Measurements from ENCODE around the gene DACT2. TPM values are rescaled to one million over a fixed set of nuclear protein-coding genes. Genes with fewer than 3 reads are reported as not detected.

Gene DACT2
- total RNA-seq, 1 experiment from 2014 or later: not detected

DNA sequence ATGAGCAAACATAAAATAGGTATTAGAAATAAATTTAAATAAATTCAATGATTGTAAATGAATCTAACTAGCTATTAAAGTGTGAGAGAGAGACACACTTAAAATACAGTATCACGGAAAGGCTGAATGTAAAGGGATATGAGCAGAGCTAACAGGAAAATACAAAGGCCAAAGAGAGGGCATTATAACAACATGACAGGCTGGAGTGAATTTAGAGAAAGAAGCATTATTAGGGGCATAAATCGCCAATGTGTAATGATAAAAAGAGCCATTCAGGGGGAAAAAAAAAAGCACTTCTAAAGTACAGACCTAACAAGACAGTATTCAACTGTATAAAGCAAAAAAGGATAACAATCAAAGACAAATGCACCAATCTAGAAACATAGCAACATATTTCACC is 28.1 kb downstream of the DACT2 start:
- peaks cover 21% of the 10 kb centered on the region; the same call in 1 of the 2 replicates for H3K27me3 ChIP-seq (ENCODE audit: insufficient read depth, low read length)
- H2AFZ ChIP-seq (ENCODE audit: low read depth, low read length, poor library complexity, severe bottlenecking): no peak overlapping the region
- no peak overlapping the region for H3K27ac ChIP-seq (ENCODE audit: low read depth, low read length)
- intact Hi-C loops (cut with micrococcal nuclease): no loop called here
- no peaks in the 10 kb centered on the region for H3K4me1 ChIP-seq (ENCODE audit: control insufficient read depth in 1 of 2, insufficient read depth in 2 of 2, low read length in 2 of 2)
- H3K79me2 ChIP-seq (ENCODE audit: insufficient read depth, low read length): no peaks in the 10 kb centered on the region
- no peaks in the 10 kb centered on the region for H3K9me2 ChIP-seq (ENCODE audit: insufficient read depth)
- no peaks in the 10 kb centered on the region for H4K20me1 ChIP-seq (ENCODE audit: insufficient read depth)
- H3K4me3 ChIP-seq (replicated peaks in 1 of 2; ENCODE audit: low read depth in 1 of 2, low read length in 2 of 2): no peak overlapping the region
- DNase-seq (ENCODE audit: low read depth, low spot score) (no peak), ATAC-seq (no peak)
- BruUV-seq (replicated peaks): no TSS peak
- TF ChIP-seq, protein P1, sequence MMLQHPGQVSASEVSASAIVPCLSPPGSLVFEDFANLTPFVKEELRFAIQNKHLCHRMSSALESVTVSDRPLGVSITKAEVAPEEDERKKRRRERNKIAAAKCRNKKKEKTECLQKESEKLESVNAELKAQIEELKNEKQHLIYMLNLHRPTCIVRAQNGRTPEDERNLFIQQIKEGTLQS (IDR thresholded peaks at IDR 0.05): no peak
- TF ChIP-seq EZH2 (IDR thresholded peaks at IDR 0.05) (no peak), SRF (IDR thresholded peaks at IDR 0.05; ENCODE audit: low read depth) (no peak), SIN3A (IDR thresholded peaks at IDR 0.05; ENCODE audit: low read depth) (no peak), EZH2phosphoT487 (IDR thresholded peaks at IDR 0.05; ENCODE audit: borderline replicate concordance) (no peak), ZNF274 (IDR thresholded peaks at IDR 0.05; ENCODE audit: low read depth, low read length) (no peak), ELF1 (IDR thresholded peaks at IDR 0.05; ENCODE audit: borderline replicate concordance, low read depth) (no peak)
- ChIA-PET POLR2A (no interaction called here), RAD21 (ENCODE audit: low non-redundant PET in 1 of 2, low total read pairs in 2 of 2, uncharacterized antibody in 2 of 2, unreplicated experiment in 2 of 2) (no interaction called here), CTCF (no interaction called here)
- no peak overlapping the region for H3K4me2 ChIP-seq (ENCODE audit: low read length)
- no peaks in the 10 kb centered on the region for H3K9me3 ChIP-seq (ENCODE audit: control insufficient read depth in 1 of 2, insufficient read depth in 1 of 2, low read depth in 1 of 2, low read length in 2 of 2)
- no peak overlapping the region for H3K9ac ChIP-seq (ENCODE audit: low read length)
- H3K36me3 ChIP-seq (ENCODE audit: control insufficient read depth in 1 of 2, insufficient read depth in 2 of 2, low read length in 2 of 2): no peaks in the 10 kb centered on the region

DNA sequence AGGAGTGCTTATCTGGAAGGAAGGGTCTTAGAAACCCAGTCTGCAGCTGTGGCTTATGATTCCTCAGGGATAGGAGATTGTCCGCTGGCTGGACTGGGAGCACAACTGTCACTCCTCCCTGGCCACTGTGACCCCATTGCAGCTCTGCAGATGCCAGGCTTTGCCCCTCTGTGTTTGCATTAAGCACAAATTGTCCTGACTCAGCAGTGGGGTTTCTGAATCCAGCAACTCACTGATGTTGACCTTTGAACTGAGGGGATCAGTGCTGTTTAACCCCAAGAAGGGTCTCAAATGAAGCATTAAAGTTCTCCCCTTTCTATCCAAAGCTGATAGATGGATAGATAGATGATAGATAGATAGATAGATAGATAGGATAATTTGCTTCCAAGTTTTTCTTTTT is 29.5 kb downstream of the DACT2 start:
- Histone ChIP-seq H3K9me3 (ENCODE audit: control insufficient read depth in 1 of 2, insufficient read depth in 1 of 2, low read depth in 1 of 2, low read length in 2 of 2) (no peaks in the 10 kb centered on the region), H3K4me2 (ENCODE audit: low read length) (no peak overlapping the region), H4K20me1 (ENCODE audit: insufficient read depth) (no peaks in the 10 kb centered on the region), H3K79me2 (ENCODE audit: insufficient read depth, low read length) (no peaks in the 10 kb centered on the region), H3K9ac (ENCODE audit: low read length) (no peak overlapping the region), H3K9me2 (ENCODE audit: insufficient read depth) (no peaks in the 10 kb centered on the region), H3K4me3 (replicated peaks in 1 of 2; ENCODE audit: low read depth in 1 of 2, low read length in 2 of 2) (no peak overlapping the region), H3K36me3 (ENCODE audit: control insufficient read depth in 1 of 2, insufficient read depth in 2 of 2, low read length in 2 of 2) (no peaks in the 10 kb centered on the region), H3K4me1 (ENCODE audit: control insufficient read depth in 1 of 2, insufficient read depth in 2 of 2, low read length in 2 of 2) (no peaks in the 10 kb centered on the region), H2AFZ (ENCODE audit: low read depth, low read length, poor library complexity, severe bottlenecking) (no peak overlapping the region), H3K27ac (ENCODE audit: low read depth, low read length) (no peak overlapping the region), H3K27me3 (ENCODE audit: insufficient read depth, low read length) (peaks cover 19% of the 10 kb centered on the region; the same call in 1 of the 2 replicates)
- DNase-seq (ENCODE audit: low read depth, low spot score): no peak
- intact Hi-C loops (cut with micrococcal nuclease): no loop called here
- CTCF ChIA-PET: no interaction called here
- RAD21 ChIA-PET (ENCODE audit: low non-redundant PET in 1 of 2, low total read pairs in 2 of 2, uncharacterized antibody in 2 of 2, unreplicated experiment in 2 of 2): no interaction called here
- TF ChIP-seq, protein P2, sequence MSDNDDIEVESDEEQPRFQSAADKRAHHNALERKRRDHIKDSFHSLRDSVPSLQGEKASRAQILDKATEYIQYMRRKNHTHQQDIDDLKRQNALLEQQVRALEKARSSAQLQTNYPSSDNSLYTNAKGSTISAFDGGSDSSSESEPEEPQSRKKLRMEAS (IDR thresholded peaks at IDR 0.05): no peak
- TF ChIP-seq SRF (IDR thresholded peaks at IDR 0.05; ENCODE audit: low read depth): no peak
- POLR2A ChIA-PET: no interaction called here
- BruUV-seq (replicated peaks): no TSS peak
- ATAC-seq: no peak

All from HCT116 (cell line).